Keratinocyte (primary cell): ENCODE data around the gene HADH. TPM values are rescaled to one million over a fixed set of nuclear protein-coding genes. Genes with fewer than 3 reads are reported as not detected.
A peak's percentile ranks its signal among the peaks of the same experiment; 100 is the strongest.

Source experiments
- DNase-seq: peaks from one replicate; pipeline ENCODE4 v3.0.0-alpha.2; 2011; ENCODE audit warnings: low read depth, missing footprints, low spot score
- FAIRE-seq: peaks from 2 replicates; lab custom pipeline; 2011; peaks lifted over from hg19 to GRCh38; lab: Jason Lieb, UNC
- H2AFZ ChIP-seq: 2 replicates; pipeline ENCODE4 v1.6.0; 2012; ENCODE audit warnings: low read length, control low read depth, inconsistent platforms; ENCODE audit not compliant: control insufficient read depth
- H3K27ac ChIP-seq: 2 replicates; pipeline ENCODE4 v1.5.1; 2011; ENCODE audit warnings: low read length; ENCODE audit not compliant: control insufficient read depth, insufficient read depth
- H3K27me3 ChIP-seq: 3 replicates; pipeline ENCODE4 v1.6.0; 2011; ENCODE audit warnings: low read length; ENCODE audit not compliant: control insufficient read depth, insufficient read depth; ENCODE audit errors: extremely low read depth
- H3K36me3 ChIP-seq, 2 experiments: 2 replicates in 1 of 2; 3 replicates in 1 of 2; pipeline ENCODE4 v1.5.1; 2011; ENCODE audit warnings: low read length in 2 of 2, mild to moderate bottlenecking in 1 of 2; ENCODE audit not compliant: control insufficient read depth in 2 of 2, insufficient read depth in 2 of 2; ENCODE audit errors: extremely low read depth in 1 of 2
- H3K4me1 ChIP-seq: 3 replicates; pipeline ENCODE4 v1.5.1; 2011; ENCODE audit warnings: low read length; ENCODE audit not compliant: control insufficient read depth, insufficient read depth; ENCODE audit errors: extremely low read depth
- H3K4me2 ChIP-seq: 3 replicates; pipeline ENCODE4 v1.6.0; 2011; ENCODE audit warnings: low read depth, low read length; ENCODE audit not compliant: control insufficient read depth, insufficient read depth; ENCODE audit errors: extremely low read depth
- H3K4me3 ChIP-seq, 3 experiments: fragments of 200-600 bp in 1 of 3; sonication (generic) in 1 of 3; 2 replicates in 2 of 3; 3 replicates in 1 of 3; pipeline ENCODE4 v1.5.1; 2011 to 2016; ENCODE audit warnings: low read length in 3 of 3, mild to moderate bottlenecking in 3 of 3, control low read depth in 2 of 3, inconsistent platforms in 1 of 3, low read depth in 1 of 3, mixed read lengths in 1 of 3, mixed run types in 1 of 3, moderate library complexity in 1 of 3; ENCODE audit not compliant: control insufficient read depth in 2 of 3, insufficient read depth in 2 of 3; ENCODE audit errors: extremely low read depth in 1 of 3
- H3K79me2 ChIP-seq: 2 replicates; pipeline ENCODE4 v1.6.0; 2012; ENCODE audit warnings: low read length; ENCODE audit not compliant: control insufficient read depth, insufficient read depth
- H3K9ac ChIP-seq: 3 replicates; pipeline ENCODE4 v1.6.0; 2011; ENCODE audit warnings: low read length; ENCODE audit not compliant: control insufficient read depth, insufficient read depth; ENCODE audit errors: extremely low read depth
- H3K9me1 ChIP-seq: 3 replicates; pipeline ENCODE4 v1.6.0; 2011; ENCODE audit warnings: low read length; ENCODE audit not compliant: control insufficient read depth, insufficient read depth; ENCODE audit errors: extremely low read depth
- H3K9me3 ChIP-seq: 2 replicates; pipeline ENCODE4 v1.5.1; 2012; ENCODE audit warnings: low read depth, low read length; ENCODE audit not compliant: control insufficient read depth
- H4K20me1 ChIP-seq: 3 replicates; pipeline ENCODE4 v1.6.0; 2011; ENCODE audit warnings: low read length; ENCODE audit not compliant: control insufficient read depth, insufficient read depth; ENCODE audit errors: extremely low read depth
- EZH2 ChIP-seq: IDR thresholded peaks from one replicate; pipeline ENCODE4 v1.6.1; 2012; ENCODE audit warnings: inconsistent platforms, mild to moderate bottlenecking, low read length, moderate library complexity
- dilution Hi-C: fragments of 300-500 bp; cut with MboI; formaldehyde crosslinking; loops from one replicate; pipeline ENCODE4 v1.7.0; 2020; ENCODE audit warnings: low sequenced_read_pairs; ENCODE audit not compliant: extremely low pct_ligation_motif_present
- polyA plus RNA-seq, 5 experiments: library from polyadenylated mRNA; depleted of rRNA in 3 of 5; stranded (reverse) in 3 of 5; stranded (forward) in 1 of 5; unstranded in 1 of 5; fragments of >200 nt; gene quantifications; 1 replicate in 1 of 5; 2 replicates in 3 of 5; 3 replicates in 1 of 5; pipeline versions ENCODE4 v1.2.1 to v1.2.3, GENCODE V29; 2011 to 2012; ENCODE audit warnings: missing spikeins in 2 of 5, low read depth in 1 of 5, low replicate concordance in 1 of 5
- TF ChIP-seq, protein P1 (sequence below), 3 experiments: IDR thresholded peaks in 1 of 3; conservative IDR thresholded peaks in 1 of 3; optimal IDR thresholded peaks in 1 of 3; 2 replicates in 2 of 3; 3 replicates in 1 of 3; pipeline versions ENCODE3 to v1.5.1; 2011; ENCODE audit warnings: low read length in 3 of 3, mild to moderate bottlenecking in 3 of 3, moderate library complexity in 2 of 3, control low read depth in 1 of 3, inconsistent platforms in 1 of 3; ENCODE audit not compliant: insufficient read depth in 2 of 3; ENCODE audit errors: extremely low read depth in 1 of 3

Gene HADH
- polyA plus RNA-seq, 1 donor (not counting 4 experiments of a cell fraction or from before 2014, with no cell fraction given) = 49.3 TPM

DNA sequence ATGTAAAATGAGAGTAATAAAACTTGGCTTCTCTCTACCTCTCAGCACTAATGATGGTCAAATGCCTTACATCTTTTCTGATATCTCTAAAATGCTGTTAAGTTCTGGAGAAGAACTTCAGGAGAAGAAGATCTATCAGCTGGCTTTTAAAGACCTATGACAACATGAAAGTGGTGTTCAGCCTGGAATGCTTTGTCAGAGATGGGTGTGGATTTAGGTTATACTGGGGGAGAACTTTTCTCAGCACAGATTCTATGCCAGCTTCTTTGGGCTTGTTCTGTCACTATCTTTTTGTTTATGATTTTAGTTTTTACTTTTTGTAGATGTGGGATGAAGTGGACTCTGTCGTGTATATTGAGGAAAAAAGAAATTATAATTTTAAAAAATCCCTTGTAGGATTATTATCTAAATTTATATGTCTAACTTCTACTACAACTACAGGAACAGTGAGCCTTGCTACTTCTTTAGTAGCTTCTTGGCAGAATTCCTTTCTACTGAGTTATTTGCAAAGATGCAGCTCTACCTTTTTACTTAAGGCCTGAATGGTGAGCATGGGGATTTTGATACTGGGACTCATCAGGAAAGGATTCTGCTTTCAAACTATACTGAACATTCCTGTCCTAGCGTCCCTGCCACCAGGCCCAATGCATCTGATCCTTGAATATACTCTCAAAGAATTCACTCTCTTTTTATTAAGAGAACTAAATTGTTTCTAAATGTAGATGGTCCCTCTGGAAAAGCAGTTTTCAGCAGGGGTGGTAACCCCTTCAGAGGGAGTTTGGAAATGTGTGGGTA is 38.7 kb upstream of the HADH start:
- Histone ChIP-seq H3K9ac (no peak overlapping the region), H3K27ac (no peak overlapping the region), H3K27me3 (no peaks in the 10 kb centered on the region), H3K9me3 (no peaks in the 10 kb centered on the region), H4K20me1 (no peaks in the 10 kb centered on the region), H3K4me3 (no peak overlapping the region), H3K4me2 (no peak overlapping the region), H2AFZ (no peak overlapping the region), H3K9me1 (no peaks in the 10 kb centered on the region), H3K79me2 (no peaks in the 10 kb centered on the region), H3K36me3 (no peaks in the 10 kb centered on the region), H3K4me1 (peaks cover 8% of the 10 kb centered on the region)
- TF ChIP-seq, protein P1, sequence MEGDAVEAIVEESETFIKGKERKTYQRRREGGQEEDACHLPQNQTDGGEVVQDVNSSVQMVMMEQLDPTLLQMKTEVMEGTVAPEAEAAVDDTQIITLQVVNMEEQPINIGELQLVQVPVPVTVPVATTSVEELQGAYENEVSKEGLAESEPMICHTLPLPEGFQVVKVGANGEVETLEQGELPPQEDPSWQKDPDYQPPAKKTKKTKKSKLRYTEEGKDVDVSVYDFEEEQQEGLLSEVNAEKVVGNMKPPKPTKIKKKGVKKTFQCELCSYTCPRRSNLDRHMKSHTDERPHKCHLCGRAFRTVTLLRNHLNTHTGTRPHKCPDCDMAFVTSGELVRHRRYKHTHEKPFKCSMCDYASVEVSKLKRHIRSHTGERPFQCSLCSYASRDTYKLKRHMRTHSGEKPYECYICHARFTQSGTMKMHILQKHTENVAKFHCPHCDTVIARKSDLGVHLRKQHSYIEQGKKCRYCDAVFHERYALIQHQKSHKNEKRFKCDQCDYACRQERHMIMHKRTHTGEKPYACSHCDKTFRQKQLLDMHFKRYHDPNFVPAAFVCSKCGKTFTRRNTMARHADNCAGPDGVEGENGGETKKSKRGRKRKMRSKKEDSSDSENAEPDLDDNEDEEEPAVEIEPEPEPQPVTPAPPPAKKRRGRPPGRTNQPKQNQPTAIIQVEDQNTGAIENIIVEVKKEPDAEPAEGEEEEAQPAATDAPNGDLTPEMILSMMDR (optimal IDR thresholded peaks at IDR 0.05 in 1 of 3, IDR thresholded peaks at IDR 0.05 in 1 of 3, conservative IDR thresholded peaks at IDR 0.05 in 1 of 3; ENCODE audit: extremely low read depth in 1 of 3, insufficient read depth in 2 of 3, low read length in 3 of 3) = no peak
- TF ChIP-seq EZH2 = no peak
- dilution Hi-C loops = no loop called here
- no peak for FAIRE-seq
- no peak for DNase-seq

DNA sequence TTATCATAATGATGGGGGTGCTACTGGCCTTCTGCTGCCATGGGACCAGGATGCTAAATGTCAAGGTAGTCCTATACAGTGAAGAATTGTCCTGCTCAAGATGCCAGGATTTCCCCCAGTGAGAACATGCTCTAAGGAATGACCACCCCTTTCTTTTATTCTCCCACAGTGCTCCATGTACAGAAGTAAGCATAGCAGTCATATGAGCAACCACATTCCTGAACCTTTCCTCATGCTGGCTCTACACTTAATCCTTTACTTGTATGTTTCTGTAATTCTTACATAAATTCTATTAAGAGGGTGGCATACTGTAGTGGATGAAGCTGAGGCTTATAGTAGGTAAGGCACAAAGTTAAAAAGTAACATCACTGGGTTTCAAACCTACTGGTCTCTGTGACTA is 38.1 kb upstream of the HADH start:
- Histone ChIP-seq H3K4me1 (peaks cover 8% of the 10 kb centered on the region), H3K27me3 (no peaks in the 10 kb centered on the region), H3K4me2 (no peak overlapping the region), H3K9ac (no peak overlapping the region), H3K9me1 (no peaks in the 10 kb centered on the region), H3K36me3 (no peaks in the 10 kb centered on the region), H4K20me1 (no peaks in the 10 kb centered on the region), H3K9me3 (no peaks in the 10 kb centered on the region), H3K79me2 (no peaks in the 10 kb centered on the region), H3K4me3 (no peak overlapping the region), H2AFZ (no peak overlapping the region), H3K27ac (no peak overlapping the region)
- dilution Hi-C loops = no loop called here
- TF ChIP-seq, protein P1 (optimal IDR thresholded peaks at IDR 0.05 in 1 of 3, IDR thresholded peaks at IDR 0.05 in 1 of 3, conservative IDR thresholded peaks at IDR 0.05 in 1 of 3; ENCODE audit: extremely low read depth in 1 of 3, insufficient read depth in 2 of 3, low read length in 3 of 3) = no peak
- no peak for TF ChIP-seq EZH2
- no peak for DNase-seq
- FAIRE-seq = peak; percentile 49
